GM19025 (cell line): ENCODE data around the gene BLOC1S1.

ENCODE experiments used
- ATAC-seq: cut with Tn5 transposase; IDR thresholded peaks from one replicate; pipeline ENCODE4 v1.9.1; 2021; ENCODE audit warnings: mild to moderate bottlenecking, low read depth, moderate library complexity; ENCODE audit not compliant: unreplicated experiment

Gene BLOC1S1

DNA sequence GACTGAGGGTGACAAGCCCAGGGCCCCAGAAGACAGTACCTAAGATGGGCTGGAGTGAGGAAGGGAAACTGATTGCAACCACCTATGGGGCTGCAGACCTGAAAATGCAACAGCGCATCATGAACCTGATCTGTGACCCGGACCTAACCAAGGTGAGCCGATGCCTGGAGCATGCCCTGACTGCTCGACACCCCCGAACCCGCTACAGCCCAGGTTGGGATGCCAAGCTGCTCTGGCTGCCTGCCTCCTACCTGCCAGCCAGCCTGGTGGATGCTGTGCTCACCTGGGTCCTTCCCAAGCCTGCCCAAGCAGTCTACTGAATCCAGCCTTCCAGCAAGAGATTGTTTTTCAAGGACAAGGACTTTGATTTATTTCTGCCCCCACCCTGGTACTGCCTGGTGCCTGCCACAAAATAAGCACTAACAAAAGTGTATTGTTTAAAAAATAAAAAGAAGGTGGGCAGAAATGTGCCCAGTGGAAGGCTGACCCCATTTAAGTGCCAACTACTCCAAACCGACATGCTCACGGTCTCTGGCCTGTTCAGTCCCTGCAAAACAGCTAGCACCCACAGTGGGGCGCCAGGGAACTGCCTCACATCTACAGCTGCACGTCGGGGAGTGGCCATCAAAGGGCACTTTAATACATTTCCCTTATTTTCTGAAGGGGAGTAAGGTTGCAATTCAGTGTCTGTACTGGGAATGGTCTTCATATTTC, 8.5 kb downstream of the BLOC1S1 start:
- no peak for ATAC-seq

DNA sequence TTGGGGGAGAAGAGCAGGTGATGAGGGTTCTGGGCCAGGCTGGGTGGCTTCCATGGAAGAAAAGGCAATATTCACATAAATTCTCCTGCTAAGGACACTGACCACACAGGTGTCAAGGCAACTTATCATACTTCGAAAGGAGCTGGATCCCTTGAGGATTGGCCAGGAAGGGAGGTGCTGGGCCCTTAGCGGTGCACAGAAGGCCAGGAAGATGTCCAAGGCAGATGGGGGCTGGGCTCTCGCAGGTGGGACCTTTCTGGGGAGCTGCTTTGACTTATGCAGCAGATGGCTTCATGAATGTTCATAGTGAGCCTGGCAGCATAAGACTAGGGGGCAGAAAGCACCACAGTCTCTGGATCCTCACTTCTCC, 9.1 kb downstream of the BLOC1S1 start:
- ATAC-seq: no peak

DNA sequence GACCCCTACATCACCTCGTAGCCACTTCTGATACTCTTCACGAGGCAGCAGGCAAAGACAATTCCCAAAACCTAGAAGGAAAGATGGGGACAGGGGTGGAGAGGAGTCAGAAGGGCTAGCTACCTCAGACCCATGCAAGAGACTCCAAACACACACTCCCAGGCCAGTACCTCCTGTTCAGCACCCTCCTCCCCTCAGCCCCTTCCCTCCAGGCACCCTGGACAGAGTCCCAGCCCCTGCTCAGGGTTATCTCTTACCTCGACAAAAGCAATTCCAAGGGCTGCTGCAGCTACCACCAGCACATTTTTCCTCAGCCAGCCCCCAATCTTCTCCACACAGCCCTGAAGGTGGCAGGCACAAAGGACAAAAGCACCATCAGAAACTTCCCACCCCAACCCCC, 9.7 kb downstream of the BLOC1S1 start:
- ATAC-seq: no peak

DNA sequence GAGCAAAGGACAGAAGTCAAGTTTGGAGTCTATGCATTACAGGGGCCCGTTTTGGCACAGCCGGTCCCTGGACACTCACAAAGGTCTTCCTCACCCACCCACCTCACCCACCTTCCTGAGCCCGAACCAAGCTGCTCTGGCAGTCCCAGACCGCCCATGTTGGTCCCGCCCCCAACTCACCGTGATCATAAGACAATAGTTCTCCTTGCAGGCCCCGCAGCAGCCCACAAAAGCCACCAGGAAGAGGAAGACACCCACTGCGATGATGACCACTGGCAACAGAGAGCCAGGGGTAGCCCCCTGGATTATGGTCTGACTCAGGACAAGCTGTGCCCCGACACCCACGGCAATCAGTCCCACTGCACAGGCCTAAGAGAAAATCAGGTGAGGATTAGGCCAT, 11.1 kb downstream of the BLOC1S1 start:
- ATAC-seq: no peak

DNA sequence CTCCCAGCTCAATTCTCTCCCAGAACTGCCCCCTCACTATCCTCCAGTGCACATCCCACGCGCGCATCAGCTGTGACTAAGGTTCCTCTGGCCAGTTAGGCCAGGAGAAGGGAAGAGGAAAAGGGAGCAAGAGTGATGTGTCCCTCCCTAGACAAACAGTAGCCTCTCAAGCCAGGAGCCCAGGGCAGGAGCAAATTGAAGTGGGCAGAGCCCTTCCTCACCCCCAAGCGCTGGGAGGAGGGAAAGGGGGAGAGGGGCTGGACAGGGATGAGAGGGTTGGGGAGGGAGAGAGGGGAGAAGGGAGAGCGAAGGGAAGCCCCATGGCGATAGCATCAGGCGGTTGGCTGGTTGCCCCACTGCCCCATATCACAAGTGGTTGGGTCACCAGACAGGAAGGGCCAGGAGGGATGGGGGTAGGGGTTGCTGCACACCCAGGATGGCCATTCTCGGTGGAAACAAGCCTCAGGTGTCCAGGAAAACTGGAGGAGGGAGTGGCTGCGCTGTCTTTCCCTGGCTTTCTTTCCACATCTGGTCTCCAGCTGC, 11.9 kb downstream of the BLOC1S1 start:
- no peak for ATAC-seq

DNA sequence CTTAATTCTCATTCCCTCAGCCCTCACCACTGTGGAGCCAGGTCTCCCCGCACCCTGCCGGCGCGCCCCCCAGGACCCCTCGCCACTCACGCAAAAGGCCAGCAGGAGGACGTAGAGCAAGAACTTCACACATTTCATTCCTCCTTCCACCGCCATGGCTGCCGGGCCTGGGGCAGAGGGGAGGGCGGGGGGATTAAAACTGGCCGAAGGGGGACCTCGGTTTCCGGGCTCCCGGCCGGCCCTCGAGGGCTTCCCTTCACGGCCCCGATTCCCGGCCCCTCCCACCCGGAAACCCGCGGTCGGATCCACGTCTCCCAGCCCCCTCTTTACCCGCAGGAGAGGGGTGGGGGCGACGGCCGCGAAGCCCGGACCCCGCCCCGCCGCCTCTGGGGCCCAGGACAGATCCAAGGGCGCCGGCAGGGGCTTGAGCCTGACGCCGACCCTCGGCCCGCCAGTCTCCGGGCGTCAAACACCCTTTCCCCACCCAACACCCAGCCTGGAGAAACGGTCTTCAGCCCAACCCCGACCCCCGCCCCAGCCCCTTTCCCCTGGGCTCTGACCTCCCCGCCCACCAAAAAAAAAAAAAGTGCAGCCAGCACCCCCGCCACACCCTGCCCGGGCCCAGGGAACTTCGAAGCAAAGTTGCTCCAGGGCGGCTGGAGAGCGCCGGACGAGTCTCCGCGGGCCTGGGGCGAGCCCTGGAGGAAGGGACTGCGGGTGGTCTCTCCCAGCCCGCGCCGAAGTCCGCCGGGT, 12.5 kb downstream of the BLOC1S1 start:
- peak; percentile 15 for ATAC-seq

DNA sequence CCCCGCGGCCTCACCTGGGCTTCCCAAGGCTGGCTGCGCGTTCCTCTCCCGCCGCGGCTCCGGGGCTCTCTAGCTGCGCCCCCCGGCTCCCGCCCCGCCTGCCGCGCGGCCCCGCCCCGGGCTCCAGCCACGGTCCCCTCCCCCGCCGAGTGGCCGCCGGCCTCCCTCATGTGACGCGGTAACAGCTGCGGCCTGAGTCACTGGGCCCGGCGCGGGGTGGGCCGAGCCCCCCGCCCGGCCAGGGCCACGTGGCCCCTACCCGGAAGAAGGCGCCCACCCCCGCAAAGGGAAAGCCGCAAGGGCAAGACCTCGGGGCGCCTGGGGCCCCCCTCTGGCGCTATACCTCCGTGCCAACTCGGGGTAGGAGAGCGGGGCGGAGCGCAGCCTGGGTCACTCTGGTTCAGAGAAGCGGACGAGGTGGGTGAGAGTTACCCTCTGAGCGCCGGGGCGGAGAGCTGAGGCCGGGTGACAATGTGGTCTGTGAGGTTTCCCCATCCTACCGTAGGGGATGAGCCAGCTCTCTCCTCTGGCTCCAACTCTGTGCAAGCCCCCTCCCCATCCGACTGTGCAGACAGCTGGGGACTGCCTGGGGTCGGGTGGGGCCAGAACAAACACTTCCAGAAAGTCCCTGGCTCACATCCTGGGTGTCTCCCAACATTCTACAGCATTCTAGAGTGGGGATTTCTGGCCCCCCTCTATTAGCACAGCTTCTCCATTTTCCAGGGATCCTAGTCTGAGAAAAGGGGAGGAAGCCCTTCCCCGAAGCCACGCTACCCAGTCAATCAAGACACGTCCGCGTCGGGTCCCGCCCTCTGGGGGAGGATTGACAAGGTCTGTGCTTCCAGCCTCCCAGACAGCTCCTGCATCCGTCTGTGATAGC, 13.3 kb downstream of the BLOC1S1 start, which contains the start of gene CD63:
TSS of gene CD63 (minus strand) at position 71 of the 880 bp plus-strand sequence. CDS start 668 bp downstream, outside the sequence.
- peak; percentile 71 for ATAC-seq

DNA sequence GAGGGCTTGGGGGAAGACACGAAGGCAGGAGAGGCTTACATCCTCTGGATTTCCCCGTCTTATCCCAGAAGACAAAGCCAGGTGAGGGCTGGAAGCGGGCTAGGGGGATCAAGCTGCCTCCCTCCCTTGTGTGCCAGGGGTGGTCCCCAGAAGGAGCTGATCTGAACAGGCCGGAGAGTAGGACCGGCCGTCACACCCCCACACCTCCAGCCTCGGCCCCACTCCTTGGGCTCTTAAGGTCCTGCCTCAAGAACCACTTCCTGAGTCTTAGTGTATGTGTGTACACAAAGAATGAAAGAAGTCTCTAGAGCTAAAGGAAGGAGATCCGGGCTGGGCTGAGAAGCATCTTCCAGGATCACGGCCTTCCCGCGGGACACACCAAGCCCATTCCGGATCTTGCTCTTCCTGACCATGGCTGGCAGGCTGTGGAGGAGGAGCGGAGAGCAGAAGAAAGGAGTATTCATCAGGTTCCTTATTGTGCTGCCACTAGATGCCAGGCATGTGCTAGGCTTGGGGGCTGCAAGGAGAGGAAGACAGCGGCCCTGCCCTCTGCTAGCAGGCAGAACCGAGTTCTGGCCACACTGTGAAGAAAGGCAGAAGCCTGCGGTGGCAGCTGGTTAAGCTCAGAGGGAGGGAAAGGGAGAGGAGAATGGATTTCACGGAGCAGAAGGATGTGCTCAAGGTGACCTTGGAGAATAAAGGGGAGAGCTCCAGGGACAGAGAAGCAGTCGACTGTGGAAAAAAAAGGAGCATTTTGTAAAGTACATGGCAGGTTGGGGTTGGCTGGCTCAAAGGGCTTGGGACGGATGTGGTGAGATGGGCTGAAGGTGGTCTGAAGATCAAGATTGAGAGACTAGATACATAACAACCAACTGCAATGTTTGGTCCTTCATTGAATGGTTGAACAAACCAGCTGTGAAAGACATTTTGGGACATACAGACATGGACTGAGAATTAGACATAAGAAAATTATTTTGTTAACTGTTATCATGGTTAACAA, 14.3 kb downstream of the BLOC1S1 start:
- ATAC-seq: peak; percentile 31

DNA sequence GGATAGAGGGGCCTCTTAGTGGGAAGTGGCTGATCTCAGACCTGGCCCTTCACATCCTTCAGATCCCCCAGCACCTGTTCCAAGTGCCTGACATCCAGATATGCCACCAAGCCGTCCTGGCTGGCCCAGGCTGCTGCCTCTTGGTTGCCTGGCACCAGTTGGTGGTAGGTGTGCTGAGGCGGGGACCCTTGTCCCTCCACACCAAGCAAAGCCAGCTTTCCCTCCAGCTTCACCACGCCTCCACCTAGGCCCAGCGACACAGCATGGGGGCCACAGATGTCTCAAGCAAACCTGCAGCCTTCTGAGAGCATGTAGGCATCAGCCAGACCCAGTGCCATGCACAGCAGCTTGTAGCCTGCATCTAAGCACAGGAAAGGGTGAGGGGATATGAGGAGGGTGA, 16.4 kb downstream of the BLOC1S1 start:
- ATAC-seq: no peak

DNA sequence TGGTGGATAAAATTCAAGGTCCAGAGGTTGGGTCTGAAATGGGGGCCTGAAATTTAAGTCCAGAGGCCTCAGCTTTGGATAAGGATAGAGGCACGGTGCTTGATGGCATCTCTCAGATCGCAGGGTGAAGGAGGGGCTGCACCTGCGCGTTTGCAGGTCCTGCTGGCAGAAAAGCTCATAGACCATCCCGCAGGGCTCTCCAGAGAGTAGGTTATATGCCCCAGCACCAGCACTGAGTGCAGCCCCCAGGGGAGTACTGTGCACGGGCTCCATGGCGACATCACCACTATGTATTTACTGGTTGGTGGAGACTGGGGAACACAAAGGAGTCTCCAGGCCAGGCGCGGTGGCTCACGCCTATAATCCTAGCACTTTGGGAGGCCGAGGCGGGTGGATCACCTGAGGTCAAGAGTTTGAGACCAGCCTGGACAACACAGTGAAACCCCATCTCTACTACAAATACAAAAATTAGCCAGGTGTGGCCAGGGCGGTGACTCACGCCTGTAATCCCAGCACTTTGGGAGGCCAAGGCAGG, 17.2 kb downstream of the BLOC1S1 start:
- no peak for ATAC-seq

DNA sequence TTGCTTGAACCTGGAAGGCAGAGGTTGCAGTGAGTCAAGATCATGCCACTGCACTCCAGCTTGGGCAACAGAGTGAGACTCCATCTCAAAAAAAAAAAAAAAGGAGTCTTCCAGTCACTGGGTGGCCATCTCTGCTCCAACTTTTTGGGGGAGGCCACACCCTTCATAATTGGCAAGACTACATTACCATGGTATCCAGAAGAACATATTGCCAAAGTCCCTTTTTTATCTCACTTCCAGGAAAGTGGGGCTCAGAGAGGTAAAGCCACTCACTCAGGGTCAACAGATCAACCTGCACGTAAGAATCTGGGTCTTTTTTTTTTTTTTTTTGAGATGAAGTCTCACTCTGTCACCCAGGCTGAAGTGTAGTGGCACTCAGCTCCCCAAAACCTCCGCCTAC, 18.0 kb downstream of the BLOC1S1 start:
- no peak for ATAC-seq

DNA sequence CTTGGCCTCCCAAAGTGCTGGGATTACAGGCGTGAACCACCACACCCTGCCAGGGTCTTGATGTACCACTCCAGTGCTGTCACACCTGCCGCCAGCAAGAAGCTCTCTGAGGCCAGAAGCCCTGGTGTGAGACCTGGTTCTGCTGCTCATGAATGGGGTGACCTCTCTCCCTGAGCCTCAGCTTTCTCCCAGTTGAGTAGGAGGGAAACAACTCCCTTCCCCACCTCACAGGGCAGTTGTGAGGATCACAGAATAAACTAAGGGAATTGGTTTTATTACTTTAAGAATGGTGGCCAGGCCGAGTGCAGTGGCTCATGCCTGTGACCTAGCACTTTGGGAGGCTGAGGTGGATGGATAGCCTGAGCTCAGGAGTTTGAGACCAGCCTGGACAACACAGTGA, 18.7 kb downstream of the BLOC1S1 start:
- no peak for ATAC-seq

DNA sequence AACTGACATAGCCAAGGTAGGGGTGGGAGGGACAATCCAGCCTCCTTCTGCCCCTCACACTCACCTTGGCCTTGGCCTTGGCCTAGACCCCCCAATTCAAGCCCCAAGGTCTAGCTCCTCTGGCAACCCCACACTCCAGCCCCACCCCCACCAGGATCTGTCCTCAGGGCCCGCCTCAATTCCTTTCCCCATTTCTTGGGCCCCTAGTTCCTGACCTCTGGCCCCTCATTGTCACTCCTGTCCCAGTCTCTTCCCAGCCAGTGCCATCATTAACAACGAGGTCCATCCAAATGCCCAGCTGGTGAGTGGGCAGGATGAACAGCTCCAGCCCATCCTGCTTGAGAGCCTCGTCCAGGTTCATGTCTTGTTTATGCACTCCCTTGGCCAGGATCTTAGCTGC, 20.2 kb downstream of the BLOC1S1 start:
- no peak for ATAC-seq

DNA sequence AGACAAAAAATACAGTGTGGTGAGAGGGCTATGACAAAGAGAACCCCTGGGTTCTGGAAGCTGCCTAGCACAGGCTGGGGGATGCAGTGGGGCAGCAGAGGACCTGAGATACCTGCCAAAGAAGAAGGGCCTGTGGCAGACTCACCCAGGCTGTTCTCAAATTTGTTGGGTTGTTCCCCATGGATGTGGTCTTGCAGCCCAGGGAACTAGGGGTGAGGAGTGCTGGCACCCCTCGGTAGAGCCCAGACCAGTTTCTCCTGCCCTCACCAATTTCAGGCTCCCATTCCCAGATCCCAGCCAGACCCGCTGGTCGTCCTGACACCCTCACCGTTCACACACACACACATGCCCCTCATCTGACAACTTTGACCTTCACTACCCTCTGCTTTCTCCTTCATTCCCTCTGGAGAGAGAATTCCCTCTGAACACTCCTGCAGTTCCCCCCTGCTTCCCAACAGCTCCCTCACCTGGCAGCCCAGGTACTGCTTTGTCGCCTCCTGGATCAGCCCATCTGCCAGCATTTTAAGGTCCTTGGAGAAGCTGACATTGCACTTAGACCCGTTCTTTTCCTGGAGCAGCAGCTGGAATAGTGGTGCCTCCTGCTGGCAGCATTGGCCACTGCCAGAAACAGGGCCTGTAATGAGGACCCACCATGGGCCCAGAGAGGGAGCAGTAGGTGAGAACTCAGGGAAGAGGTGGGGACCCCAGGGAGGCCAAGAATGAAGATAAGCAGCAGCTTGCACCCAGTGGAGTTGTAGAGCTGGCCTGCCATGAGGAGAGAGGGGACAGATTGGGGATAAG, 21.1 kb downstream of the BLOC1S1 start:
- no peak for ATAC-seq

DNA sequence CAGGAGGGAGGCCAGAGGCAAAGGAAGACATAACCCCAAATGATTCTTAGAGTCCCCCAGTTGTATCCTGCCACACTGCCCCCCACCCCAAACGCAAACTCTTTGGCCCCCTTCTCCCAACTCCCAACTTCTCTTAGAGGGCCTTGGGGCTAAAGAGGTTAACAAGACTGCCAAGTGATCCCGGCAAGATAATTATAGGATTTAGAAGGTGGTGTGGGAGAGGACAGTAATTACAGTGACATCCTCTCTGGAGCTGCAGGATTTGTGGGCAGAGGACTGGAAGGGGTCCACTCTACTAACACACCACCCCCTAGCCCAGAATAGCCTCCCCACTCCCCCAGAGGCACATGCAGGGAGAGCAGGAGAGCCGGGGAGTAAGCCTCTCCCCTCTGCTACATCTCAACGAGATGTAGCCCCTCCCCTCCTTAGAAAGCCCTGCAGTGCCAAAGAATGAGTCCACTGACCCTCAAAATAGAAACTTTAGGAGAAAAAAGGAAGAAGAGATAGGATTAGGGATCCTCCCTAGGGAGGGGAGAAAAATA, 21.8 kb downstream of the BLOC1S1 start:
- no peak for ATAC-seq

DNA sequence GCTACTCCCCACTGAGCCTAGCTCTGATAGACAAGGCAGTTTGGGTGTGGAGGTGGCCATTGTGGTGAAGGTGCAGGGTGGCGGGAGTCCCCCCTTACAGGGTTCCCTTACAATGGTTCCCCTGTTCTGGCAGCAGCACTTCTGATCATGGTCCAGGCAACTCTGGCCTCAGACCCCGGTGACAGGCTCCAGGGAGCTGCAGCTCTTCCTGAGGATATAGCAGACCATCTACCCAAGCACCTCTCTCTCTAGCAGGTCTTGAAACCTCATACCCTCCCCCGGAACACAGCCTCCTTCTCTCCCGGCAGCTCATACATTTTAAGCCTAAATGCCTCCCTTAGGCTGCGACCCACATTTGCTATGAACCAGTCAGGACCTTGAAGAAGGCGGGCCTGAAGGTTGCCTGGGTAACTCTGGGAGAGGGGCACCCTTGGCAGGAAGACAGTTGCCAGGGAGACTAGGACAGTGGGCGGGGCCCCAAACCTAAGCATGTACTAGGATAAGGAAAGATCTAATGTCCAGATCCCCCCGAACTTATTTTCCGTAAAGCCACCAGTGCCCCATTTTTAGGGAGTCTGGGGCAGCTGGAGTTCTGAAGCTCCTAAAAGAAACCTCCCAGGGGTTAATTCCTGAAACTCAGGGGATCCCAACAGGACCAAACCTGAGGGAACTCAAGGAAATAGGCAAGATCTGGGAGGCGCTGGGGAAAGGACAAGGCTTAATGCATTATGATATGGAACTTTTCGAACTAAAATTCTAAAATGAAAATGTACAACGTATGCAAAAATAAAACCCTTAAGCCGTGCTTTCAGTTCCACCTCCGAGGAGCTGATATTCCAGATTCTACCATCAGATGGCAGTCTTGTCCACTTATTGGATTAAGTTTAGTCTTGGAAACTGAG, 22.5 kb downstream of the BLOC1S1 start:
- ATAC-seq: peak; percentile 87

DNA sequence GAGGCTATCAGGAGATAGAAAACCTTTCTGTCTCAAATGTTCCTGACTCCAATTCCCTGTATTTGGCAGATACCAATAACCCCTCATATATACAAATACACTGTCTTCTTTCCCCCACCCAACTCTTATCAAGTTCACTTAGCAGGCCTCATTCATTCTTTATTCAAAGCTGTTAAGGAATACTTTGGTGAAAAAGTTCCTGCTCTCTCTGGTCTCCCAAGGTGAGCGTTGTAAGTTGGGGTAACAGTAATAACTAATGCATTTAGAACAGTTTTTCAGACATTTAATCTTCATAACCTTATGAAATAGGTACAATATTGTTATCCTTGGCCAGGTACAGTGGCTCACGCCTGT, 23.2 kb downstream of the BLOC1S1 start:
- no peak for ATAC-seq
